ENCODE results near the gene KIAA0040.

The KIAA0040 gene

GRCh38 chr1:175169286-175170018, 23.1 kb downstream of the KIAA0040 start:
- no peak for DNase-seq (ENCODE audit: low spot score)

- no peak for DNase-seq (ENCODE audit: low spot score)
These were observed 23.8 kb downstream of the KIAA0040 start for GRCh38 chr1:175168782-175169181.

GRCh38 chr1:175167861-175168260, 24.7 kb downstream of the KIAA0040 start:
- DNase-seq (ENCODE audit: low spot score): no peak

- no peak for DNase-seq (ENCODE audit: low spot score)
These were observed 25.8 kb downstream of the KIAA0040 start for GRCh38 chr1:175166746-175167145.

- DNase-seq (ENCODE audit: low spot score): no peak
These were observed 27.8 kb downstream of the KIAA0040 start for GRCh38 chr1:175164751-175165150.

- DNase-seq (ENCODE audit: low spot score): no peak
These were observed 28.9 kb downstream of the KIAA0040 start for GRCh38 chr1:175163702-175164101.

DNA sequence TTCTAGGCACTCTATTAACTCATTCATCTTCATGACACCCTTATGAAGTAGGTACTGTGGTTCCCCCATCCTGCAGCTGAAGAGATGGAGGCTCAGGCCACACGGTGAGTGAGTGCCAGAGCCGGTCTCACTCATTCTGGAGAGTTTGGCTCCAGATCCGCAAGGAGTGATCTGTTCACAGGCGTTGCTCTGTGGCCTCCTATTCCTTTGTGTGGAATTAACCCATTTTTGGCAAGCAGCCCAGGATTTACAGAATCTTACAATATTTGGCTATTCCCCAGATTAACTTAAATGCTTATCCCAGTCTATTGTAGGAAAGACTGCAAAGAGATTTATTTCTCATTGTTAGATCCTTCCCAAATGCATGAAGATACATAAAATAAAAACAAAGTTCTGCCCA, 29.6 kb downstream of the KIAA0040 start:
- DNase-seq (ENCODE audit: low spot score): no peak

DNA sequence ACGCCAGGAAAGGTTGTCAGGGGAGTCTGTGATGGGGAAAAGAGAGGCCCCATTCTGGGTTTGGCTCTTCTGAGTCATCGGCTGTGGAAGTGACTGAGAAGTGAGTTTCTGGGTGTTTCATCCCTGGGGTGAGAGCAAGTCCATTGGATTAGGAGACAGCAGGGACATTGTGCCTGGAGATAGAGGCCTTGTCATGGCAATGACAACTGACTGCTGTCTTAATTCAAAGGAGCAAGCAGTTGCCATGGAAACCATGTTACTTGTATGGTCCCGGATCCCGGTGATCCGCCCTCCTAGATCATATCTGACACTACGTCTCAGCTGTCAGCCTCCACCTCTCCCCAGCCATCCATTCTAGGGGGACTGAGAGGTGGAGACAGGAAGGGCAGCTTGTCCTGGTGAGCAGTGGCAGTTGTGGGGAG, 34.4 kb downstream of the KIAA0040 start:
- DNase-seq (ENCODE audit: low spot score): no peak

GRCh38 chr1:175157200-175157599, 35.4 kb downstream of the KIAA0040 start:
- DNase-seq (ENCODE audit: low spot score): no peak

- no peak for DNase-seq (ENCODE audit: low spot score)
These were observed 36.6 kb downstream of the KIAA0040 start for GRCh38 chr1:175155936-175156335.

GRCh38 chr1:175155473-175155856, 37.1 kb downstream of the KIAA0040 start:
- no peak for DNase-seq (ENCODE audit: low spot score)

GRCh38 chr1:175154629-175155472, 37.7 kb downstream of the KIAA0040 start:
- peak; percentile 72 for DNase-seq (ENCODE audit: low spot score)

DNA sequence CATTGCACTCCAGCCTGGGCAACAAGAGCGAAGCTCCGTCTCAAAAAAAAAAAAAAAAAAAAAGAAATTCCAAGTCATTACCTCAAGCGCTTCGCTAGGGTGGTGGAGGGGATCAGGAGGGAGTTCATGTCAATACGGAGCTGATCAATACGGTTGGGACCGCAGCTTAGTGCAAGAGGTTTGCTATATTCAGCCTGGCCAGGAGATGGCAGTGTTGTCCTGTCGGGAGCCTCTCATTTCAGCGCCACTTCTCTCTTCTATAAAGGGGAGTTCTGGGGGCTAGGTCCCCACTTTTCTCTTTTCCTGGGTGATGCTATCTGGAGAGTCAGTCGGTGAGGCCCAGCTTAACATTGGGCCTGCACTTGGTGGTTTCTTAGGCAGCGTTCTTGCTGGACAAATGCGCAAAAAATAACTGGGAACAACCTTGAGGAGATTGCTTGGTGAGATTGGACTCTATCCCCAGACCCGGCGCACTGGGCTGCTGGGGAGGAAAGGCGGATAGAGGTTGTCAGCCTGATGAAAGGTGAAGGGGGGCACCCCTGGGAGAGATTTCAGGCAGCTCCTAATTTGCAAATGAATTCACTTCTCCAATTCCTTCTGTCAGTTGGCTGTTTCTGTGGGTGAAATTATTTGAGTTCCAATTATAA, 40.4 kb downstream of the KIAA0040 start:
- DNase-seq (ENCODE audit: low spot score): peak; percentile 63

GRCh38 chr1:175150596-175151319, 41.8 kb downstream of the KIAA0040 start:
- DNase-seq (ENCODE audit: low spot score): no peak

DNA sequence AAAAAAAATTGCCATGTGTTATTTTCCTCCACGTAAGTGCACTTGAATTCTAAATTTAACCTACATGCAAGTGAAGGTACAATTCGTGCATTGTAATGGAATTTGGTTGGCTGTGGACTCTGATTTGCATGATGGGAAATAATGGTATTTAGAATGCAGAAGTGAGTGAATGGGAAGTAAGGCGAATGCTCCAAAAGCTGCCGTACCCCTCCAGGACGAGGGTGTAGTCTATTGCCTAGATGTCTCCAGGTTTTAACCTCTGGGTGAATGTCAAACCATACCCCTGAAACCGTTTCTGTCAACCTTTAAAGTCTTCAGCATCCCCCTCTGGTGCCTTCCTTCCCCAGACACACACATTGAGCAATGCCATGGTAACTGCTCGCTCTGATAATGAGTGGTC, 44.5 kb downstream of the KIAA0040 start:
- no peak for DNase-seq (ENCODE audit: low spot score)

- no peak for DNase-seq (ENCODE audit: low spot score)
These were observed 45.0 kb downstream of the KIAA0040 start for GRCh38 chr1:175147569-175147968.

DNA sequence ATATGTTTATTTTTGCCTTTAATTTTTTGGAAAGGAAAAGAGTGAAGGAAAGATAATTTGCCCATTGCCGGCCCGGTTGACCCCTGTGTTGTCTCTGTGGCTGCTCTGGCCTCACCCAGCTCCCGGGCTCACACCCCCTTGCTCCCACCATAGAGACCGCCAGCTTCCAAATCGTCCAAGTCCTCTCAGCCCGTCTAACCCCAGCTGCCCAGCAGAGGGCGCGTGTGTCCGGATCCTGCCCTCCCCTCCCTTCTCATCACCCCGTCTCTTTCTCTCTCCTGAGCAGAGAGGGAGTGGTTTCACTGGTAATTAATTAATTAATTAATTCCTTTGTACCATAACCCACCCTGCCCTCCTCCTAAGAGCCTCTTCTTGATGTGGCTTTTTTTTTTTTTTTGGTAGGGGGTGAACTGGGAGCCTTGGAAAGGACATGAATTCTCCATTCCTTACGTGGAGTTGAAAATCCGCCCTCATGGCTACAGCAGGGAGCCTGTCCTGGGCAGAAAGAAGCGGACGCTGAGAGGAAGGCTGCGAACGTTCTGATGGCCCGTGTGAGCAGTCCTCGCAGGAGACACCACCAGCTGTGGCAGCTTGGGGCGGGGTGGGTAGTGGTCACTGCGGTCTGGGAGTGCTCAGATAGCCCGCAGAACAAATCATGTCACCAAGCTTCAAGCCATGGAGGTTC, 45.9 kb downstream of the KIAA0040 start:
- peak; percentile 57 for DNase-seq (ENCODE audit: low spot score)

- no peak for DNase-seq (ENCODE audit: low spot score)
These were observed 46.6 kb downstream of the KIAA0040 start for GRCh38 chr1:175145899-175146528.

DNA sequence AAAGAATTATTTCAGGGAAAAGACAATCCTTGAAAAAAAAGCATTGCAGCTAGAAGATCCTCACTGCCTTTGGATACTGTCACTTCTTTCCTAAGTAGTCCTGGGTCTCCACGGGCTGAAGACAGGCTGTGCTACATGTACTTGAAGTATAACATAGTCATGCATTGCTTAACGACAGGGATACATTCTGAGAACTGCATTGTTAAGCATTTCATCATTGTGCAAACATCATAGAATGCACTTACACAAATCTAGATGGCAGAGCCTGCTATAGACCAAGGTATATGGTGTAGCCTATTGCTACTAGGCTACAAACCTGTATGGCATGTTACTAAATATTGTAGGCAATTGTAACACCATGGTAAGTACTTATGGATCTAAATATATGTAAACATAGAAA, 54.0 kb downstream of the KIAA0040 start:
- no peak for DNase-seq (ENCODE audit: low spot score)

DNA sequence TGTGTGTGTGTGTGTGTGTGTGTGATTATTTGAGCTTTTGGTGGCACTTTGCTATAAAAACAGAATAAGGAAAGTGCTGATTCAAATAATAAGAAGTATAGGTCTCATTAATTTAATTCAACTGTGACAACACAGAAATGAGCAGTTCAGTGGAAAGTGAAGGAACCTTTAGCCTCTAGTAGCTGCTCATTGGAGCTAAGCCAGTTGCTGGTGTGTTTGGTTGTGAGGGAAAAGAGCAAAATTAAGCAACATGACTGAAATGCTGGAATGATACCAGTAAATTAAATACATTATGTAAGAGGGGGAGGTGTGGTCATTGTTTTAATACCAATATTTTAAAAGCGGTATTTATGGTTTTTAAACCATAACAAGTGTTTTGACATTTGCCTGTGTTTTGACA, 55.2 kb downstream of the KIAA0040 start:
- no peak for DNase-seq (ENCODE audit: low spot score)

DNA sequence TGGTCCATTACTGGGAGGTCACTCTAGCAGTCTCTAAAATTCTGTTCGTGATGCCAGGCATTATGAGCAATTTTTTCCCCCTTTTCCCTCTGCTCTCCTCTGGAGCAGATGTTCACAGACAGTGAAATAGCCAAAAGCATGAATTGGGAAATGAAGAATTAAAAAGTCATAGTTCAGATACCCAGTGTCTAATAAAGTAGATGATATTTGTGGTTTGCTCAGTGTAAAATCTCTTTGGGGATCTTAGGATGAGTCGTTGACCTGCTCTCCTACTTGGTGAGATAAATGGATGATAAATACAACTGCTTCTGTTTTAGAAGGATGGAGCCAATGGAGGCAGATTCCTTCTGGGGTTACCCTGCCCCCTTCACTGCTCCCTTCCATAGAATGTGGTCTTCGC, 56.3 kb downstream of the KIAA0040 start:
- DNase-seq (ENCODE audit: low spot score): no peak

All from cerebellar cortex (tissue), 1 donor.